Measurements from ENCODE around the gene HRH2.

HRH2 gene

GRCh38 chr5:175738602-175739133, 80.8 kb downstream of the HRH2 start:
- H3K79me2 ChIP-seq (ENCODE audit: control insufficient read depth, insufficient read depth, low read length, poor library complexity): no peaks in the 10 kb centered on the region
- H3K4ac ChIP-seq (ENCODE audit: low read depth, low read length): no peak overlapping the region
- peaks cover under 1% of the 10 kb centered on the region for H3K9me3 ChIP-seq (ENCODE audit: insufficient read depth, low read depth, low read length)
- no peak overlapping the region for H3K4me3 ChIP-seq (ENCODE audit: low read depth, low read length)
- no peak overlapping the region for H4K12ac ChIP-seq (ENCODE audit: low read depth, low read length)
- H3K27ac ChIP-seq (ENCODE audit: low read depth, low read length): no peak overlapping the region
- H2AK5ac ChIP-seq (ENCODE audit: low read length): no peak overlapping the region
- H3K36me3 ChIP-seq (ENCODE audit: control insufficient read depth in 1 of 2, insufficient read depth in 2 of 2, low read length in 2 of 2): no peaks in the 10 kb centered on the region
- no peaks in the 10 kb centered on the region for H3K79me1 ChIP-seq (ENCODE audit: low read length)
- no peak overlapping the region for H2BK5ac ChIP-seq (ENCODE audit: low read depth, low read length, poor library complexity)
- H2BK12ac ChIP-seq (ENCODE audit: low read length): no peak overlapping the region
- no peak overlapping the region for H4K91ac ChIP-seq (ENCODE audit: low read depth, low read length)
- no peaks in the 10 kb centered on the region for H3K27me3 ChIP-seq (ENCODE audit: insufficient read depth, low read length)
- no peak overlapping the region for H2BK120ac ChIP-seq (ENCODE audit: insufficient read depth, low read length, poor library complexity)
- no peak overlapping the region for H2AFZ ChIP-seq (ENCODE audit: insufficient read depth, low read length, poor library complexity)
- H3K14ac ChIP-seq (ENCODE audit: low read length): no peak overlapping the region
- no peak overlapping the region for H3K9ac ChIP-seq (ENCODE audit: low read length)
- no peaks in the 10 kb centered on the region for H3K4me1 ChIP-seq (ENCODE audit: control insufficient read depth in 1 of 2, insufficient read depth in 2 of 2, low read length in 2 of 2)
- no peak overlapping the region for H3K4me2 ChIP-seq (ENCODE audit: low read length)
- no peak for DNase-seq
- WGBS (ENCODE audit: extremely low coverage, insufficient coverage, insufficient read length): no CpG with 5 or more reads among the region's 14 CpGs
- no peak overlapping the region for H3K18ac ChIP-seq (ENCODE audit: low read length)
- H3K23ac ChIP-seq (ENCODE audit: low read length): no peak overlapping the region
- H4K8ac ChIP-seq (ENCODE audit: low read depth, low read length): no peak overlapping the region

- no peaks in the 10 kb centered on the region for H3K9me3 ChIP-seq (ENCODE audit: insufficient read depth, low read depth, low read length)
- H2AFZ ChIP-seq (ENCODE audit: insufficient read depth, low read length, poor library complexity): no peak overlapping the region
- H4K12ac ChIP-seq (ENCODE audit: low read depth, low read length): no peak overlapping the region
- no peak overlapping the region for H3K27ac ChIP-seq (ENCODE audit: low read depth, low read length)
- H2BK12ac ChIP-seq (ENCODE audit: low read length): no peak overlapping the region
- H3K4me2 ChIP-seq (ENCODE audit: low read length): no peak overlapping the region
- no peaks in the 10 kb centered on the region for H3K79me2 ChIP-seq (ENCODE audit: control insufficient read depth, insufficient read depth, low read length, poor library complexity)
- H3K23ac ChIP-seq (ENCODE audit: low read length): no peak overlapping the region
- H3K4me3 ChIP-seq (ENCODE audit: low read depth, low read length): no peak overlapping the region
- H4K8ac ChIP-seq (ENCODE audit: low read depth, low read length): no peak overlapping the region
- H3K14ac ChIP-seq (ENCODE audit: low read length): no peak overlapping the region
- H3K4me1 ChIP-seq (ENCODE audit: control insufficient read depth in 1 of 2, insufficient read depth in 2 of 2, low read length in 2 of 2): no peaks in the 10 kb centered on the region
- H2BK5ac ChIP-seq (ENCODE audit: low read depth, low read length, poor library complexity): no peak overlapping the region
- H3K27me3 ChIP-seq (ENCODE audit: insufficient read depth, low read length): no peaks in the 10 kb centered on the region
- no CpG with 5 or more reads among the region's 5 CpGs for WGBS (ENCODE audit: extremely low coverage, insufficient coverage, insufficient read length)
- no peak overlapping the region for H3K4ac ChIP-seq (ENCODE audit: low read depth, low read length)
- no peak overlapping the region for H4K91ac ChIP-seq (ENCODE audit: low read depth, low read length)
- no peaks in the 10 kb centered on the region for H3K79me1 ChIP-seq (ENCODE audit: low read length)
- H3K9ac ChIP-seq (ENCODE audit: low read length): no peak overlapping the region
- no peak overlapping the region for H3K18ac ChIP-seq (ENCODE audit: low read length)
- no peak overlapping the region for H2BK120ac ChIP-seq (ENCODE audit: insufficient read depth, low read length, poor library complexity)
- H3K36me3 ChIP-seq (ENCODE audit: control insufficient read depth in 1 of 2, insufficient read depth in 2 of 2, low read length in 2 of 2): no peaks in the 10 kb centered on the region
- H2AK5ac ChIP-seq (ENCODE audit: low read length): no peak overlapping the region
- DNase-seq: no peak
These were observed 82.1 kb downstream of the HRH2 start for GRCh38 chr5:175740014-175740413.

GRCh38 chr5:175741556-175741955, 83.7 kb downstream of the HRH2 start:
- H3K9me3 ChIP-seq (ENCODE audit: insufficient read depth, low read depth, low read length): no peaks in the 10 kb centered on the region
- no CpG with 5 or more reads among the region's 3 CpGs for WGBS (ENCODE audit: extremely low coverage, insufficient coverage, insufficient read length)

GRCh38 chr5:175742290-175742994, 84.6 kb downstream of the HRH2 start:
- H2BK120ac ChIP-seq (ENCODE audit: insufficient read depth, low read length, poor library complexity): no peak overlapping the region
- no peak overlapping the region for H3K18ac ChIP-seq (ENCODE audit: low read length)
- H2BK12ac ChIP-seq (ENCODE audit: low read length): no peak overlapping the region
- no peak overlapping the region for H2AK5ac ChIP-seq (ENCODE audit: low read length)
- no peak overlapping the region for H3K4ac ChIP-seq (ENCODE audit: low read depth, low read length)
- H3K23ac ChIP-seq (ENCODE audit: low read length): no peak overlapping the region
- no peaks in the 10 kb centered on the region for H3K27me3 ChIP-seq (ENCODE audit: insufficient read depth, low read length)
- no peak overlapping the region for H3K27ac ChIP-seq (ENCODE audit: low read depth, low read length)
- H3K4me1 ChIP-seq (ENCODE audit: control insufficient read depth in 1 of 2, insufficient read depth in 2 of 2, low read length in 2 of 2): no peaks in the 10 kb centered on the region
- H3K79me2 ChIP-seq (ENCODE audit: control insufficient read depth, insufficient read depth, low read length, poor library complexity): no peaks in the 10 kb centered on the region
- no peak overlapping the region for H2BK5ac ChIP-seq (ENCODE audit: low read depth, low read length, poor library complexity)
- no peak overlapping the region for H3K4me2 ChIP-seq (ENCODE audit: low read length)
- no peak overlapping the region for H4K91ac ChIP-seq (ENCODE audit: low read depth, low read length)
- no CpG with 5 or more reads among the region's 10 CpGs for WGBS (ENCODE audit: extremely low coverage, insufficient coverage, insufficient read length)
- H3K4me3 ChIP-seq (ENCODE audit: low read depth, low read length): no peak overlapping the region
- H3K9me3 ChIP-seq (ENCODE audit: insufficient read depth, low read depth, low read length): no peaks in the 10 kb centered on the region
- no peak overlapping the region for H3K14ac ChIP-seq (ENCODE audit: low read length)
- H4K12ac ChIP-seq (ENCODE audit: low read depth, low read length): no peak overlapping the region
- no peaks in the 10 kb centered on the region for H3K36me3 ChIP-seq (ENCODE audit: control insufficient read depth in 1 of 2, insufficient read depth in 2 of 2, low read length in 2 of 2)
- no peak overlapping the region for H2AFZ ChIP-seq (ENCODE audit: insufficient read depth, low read length, poor library complexity)
- no peak overlapping the region for H3K9ac ChIP-seq (ENCODE audit: low read length)
- no peak for DNase-seq
- no peaks in the 10 kb centered on the region for H3K79me1 ChIP-seq (ENCODE audit: low read length)
- H4K8ac ChIP-seq (ENCODE audit: low read depth, low read length): no peak overlapping the region

More at GRCh38 chr5:175741556-175741955, 83.7 kb downstream of the HRH2 start:
- no peak overlapping the region for H4K8ac ChIP-seq (ENCODE audit: low read depth, low read length)
- DNase-seq: no peak
- H4K12ac ChIP-seq (ENCODE audit: low read depth, low read length): no peak overlapping the region
- H3K36me3 ChIP-seq (ENCODE audit: control insufficient read depth in 1 of 2, insufficient read depth in 2 of 2, low read length in 2 of 2): no peaks in the 10 kb centered on the region
- no peak overlapping the region for H2AK5ac ChIP-seq (ENCODE audit: low read length)
- H3K79me1 ChIP-seq (ENCODE audit: low read length): no peaks in the 10 kb centered on the region
- no peak overlapping the region for H3K23ac ChIP-seq (ENCODE audit: low read length)
- H3K14ac ChIP-seq (ENCODE audit: low read length): no peak overlapping the region
- no peak overlapping the region for H2BK120ac ChIP-seq (ENCODE audit: insufficient read depth, low read length, poor library complexity)
- H4K91ac ChIP-seq (ENCODE audit: low read depth, low read length): no peak overlapping the region
- no peak overlapping the region for H2BK12ac ChIP-seq (ENCODE audit: low read length)
- no peak overlapping the region for H3K18ac ChIP-seq (ENCODE audit: low read length)
- no peak overlapping the region for H3K4me2 ChIP-seq (ENCODE audit: low read length)
- no peak overlapping the region for H3K9ac ChIP-seq (ENCODE audit: low read length)
- no peak overlapping the region for H3K4me3 ChIP-seq (ENCODE audit: low read depth, low read length)
- H3K27ac ChIP-seq (ENCODE audit: low read depth, low read length): no peak overlapping the region
- no peak overlapping the region for H2AFZ ChIP-seq (ENCODE audit: insufficient read depth, low read length, poor library complexity)
- no peaks in the 10 kb centered on the region for H3K4me1 ChIP-seq (ENCODE audit: control insufficient read depth in 1 of 2, insufficient read depth in 2 of 2, low read length in 2 of 2)
- H3K4ac ChIP-seq (ENCODE audit: low read depth, low read length): no peak overlapping the region
- H3K79me2 ChIP-seq (ENCODE audit: control insufficient read depth, insufficient read depth, low read length, poor library complexity): no peaks in the 10 kb centered on the region
- H2BK5ac ChIP-seq (ENCODE audit: low read depth, low read length, poor library complexity): no peak overlapping the region
- H3K27me3 ChIP-seq (ENCODE audit: insufficient read depth, low read length): no peaks in the 10 kb centered on the region
